GM19463 (cell line): ENCODE measurements around the gene RIT1.
"Not testable (repeated sequence)": the region's sequence is repeated elsewhere in the genome, so short reads cannot be mapped to it uniquely, and the experiment has no call there.

Experiments
- ATAC-seq: cut with Tn5 transposase; IDR thresholded peaks from one replicate; pipeline ENCODE4 v1.9.1; 2021; ENCODE audit warnings: mild to moderate bottlenecking, moderate library complexity; ENCODE audit not compliant: unreplicated experiment

Gene RIT1

DNA sequence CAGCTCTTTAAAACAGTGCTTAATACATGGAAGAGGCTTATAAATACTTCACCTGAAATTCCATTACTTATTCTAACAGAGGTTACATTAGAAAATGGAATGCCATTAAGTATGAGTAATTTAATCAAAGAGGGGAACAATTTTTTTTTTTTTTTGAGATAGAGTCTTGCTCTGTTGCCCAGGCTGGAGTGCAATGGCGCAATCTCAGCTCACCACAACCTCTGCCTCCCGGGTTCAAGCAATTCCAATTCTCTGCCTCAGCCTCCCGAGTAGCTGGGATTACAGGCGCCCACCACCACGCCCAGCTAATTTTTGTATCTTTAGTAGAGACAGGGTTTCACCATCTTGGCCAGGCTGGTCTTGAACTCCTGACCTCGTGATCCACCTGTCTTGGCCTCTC, 15.5 kb downstream of the RIT1 start:
- ATAC-seq: not testable (repeated sequence)

DNA sequence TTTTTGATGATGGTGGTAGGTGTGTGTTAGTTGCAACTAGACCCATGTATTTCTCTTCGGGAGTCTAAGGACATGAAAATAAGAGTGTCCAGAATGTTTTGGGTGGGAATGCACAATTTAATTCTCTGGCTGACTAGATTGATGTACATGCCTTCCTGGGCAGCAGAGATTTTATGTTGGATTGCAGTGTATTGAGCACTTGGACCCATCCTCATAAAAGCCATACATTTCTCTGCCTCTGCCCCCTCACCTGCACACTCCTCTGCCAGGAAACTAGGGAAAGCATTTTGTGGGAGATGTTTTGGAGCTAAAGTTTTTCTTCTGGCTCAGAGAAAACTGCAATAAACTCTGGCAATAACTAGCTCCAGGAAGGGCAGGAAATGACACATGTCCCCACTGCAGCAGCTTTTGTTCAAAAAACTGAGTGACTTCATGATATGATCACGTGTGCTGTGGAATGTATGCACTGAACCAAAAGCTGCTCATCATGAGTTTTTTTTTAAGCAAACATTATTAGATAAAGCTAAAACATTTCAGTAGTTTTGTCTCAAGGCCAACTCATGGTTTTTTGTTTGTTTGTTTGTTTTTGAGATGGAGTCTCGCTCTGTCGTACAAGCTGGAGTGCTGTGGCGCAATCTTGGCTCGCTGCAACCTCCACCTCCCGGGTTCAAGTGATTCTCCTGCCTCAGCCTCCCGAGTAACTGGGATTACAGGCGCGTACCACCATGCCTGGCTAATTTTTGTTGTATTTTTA, 17.6 kb downstream of the RIT1 start:
- ATAC-seq: no peak

DNA sequence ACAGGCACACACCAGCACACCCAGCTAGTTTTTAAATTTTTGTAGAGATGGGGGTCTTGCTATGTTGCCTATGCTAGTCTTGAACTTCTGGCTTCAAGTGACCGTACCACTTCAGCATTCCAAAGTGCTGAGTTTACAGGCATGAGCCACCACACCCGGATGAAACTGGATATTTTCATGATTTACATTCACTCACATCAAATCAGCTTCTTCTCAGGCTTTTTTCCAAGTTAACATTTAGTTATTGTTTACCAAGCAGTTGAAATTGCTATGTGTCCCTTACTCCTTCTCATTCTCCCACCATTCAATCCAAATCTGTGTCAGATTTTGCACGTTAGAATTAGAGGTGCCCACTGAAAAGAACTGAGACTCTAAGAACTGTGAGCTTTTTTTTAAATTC, 18.4 kb downstream of the RIT1 start:
- ATAC-seq: no peak

DNA sequence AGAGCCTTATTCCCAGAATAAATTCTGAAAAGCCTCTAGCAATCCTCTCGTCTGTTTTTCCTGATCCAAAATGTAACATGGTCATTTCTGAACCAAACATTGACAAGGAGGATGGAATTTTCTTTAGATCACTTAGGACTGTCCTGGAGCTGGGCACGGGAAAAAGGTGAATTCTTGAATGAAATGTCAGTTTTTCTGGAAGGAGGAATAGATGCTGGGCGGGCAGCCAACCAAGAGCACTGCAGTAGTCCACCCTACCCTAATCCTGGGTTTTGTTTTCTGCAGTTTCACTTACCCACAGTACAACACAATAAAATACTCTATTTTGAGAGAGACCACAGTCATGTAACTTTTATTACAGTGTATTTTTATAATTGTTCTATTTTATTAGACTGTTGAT, 20.9 kb downstream of the RIT1 start:
- no peak for ATAC-seq

DNA sequence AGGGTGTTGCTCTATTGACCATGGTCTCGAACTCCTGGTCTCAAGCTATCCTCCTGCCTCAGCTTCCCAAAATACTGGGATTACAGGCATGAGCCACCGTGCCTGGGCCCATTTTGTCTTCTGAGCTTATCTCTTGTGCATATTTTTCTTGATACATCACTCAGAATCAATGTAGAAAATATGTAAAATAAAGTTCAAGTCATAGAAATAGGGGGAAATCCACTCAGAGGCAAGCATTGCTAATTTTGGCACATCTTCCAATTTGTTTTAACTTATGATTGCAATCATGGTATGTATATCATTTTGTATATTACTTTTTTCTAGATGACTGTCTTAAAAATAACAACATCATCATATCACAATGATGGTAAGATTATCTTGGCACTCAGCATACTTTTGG, 21.6 kb downstream of the RIT1 start:
- ATAC-seq: no peak

DNA sequence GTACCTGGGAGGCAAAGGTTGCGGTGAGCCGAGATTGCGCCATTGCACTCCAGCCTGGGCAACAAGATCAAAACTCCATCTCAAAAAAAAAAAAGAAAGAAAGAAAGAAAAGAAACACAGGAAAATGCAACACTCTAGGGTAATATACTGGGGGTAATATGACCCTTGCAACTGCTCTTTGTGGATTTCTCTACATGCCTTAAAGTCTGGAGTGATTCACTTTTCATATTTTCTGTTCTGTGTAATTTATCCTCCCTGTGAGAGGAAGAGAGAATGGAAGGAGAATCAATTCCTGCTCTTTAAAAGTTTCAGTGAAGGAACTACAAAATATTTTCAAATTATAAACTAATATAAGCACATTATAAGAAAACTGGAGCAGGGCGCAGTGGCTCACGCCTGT, 22.7 kb downstream of the RIT1 start:
- ATAC-seq: no peak

DNA sequence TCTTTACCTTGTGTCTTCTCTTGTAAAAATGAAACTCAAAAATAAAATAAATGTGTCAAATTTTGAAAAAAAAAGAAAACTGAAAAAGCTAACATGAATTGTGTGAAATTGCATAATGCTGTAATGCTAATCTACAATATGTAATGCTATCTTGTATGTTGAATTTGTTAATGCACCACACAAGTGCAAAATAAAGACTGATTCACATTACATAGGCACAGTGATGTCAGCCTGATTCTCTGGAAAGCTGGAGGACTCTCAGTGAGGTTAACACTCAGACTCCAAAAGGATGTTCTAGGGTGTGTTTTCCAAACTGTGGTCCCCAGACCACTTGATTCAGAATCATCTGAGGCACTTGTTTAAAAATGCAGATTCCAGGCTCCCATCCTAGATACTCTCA, 26.2 kb downstream of the RIT1 start:
- no peak for ATAC-seq

DNA sequence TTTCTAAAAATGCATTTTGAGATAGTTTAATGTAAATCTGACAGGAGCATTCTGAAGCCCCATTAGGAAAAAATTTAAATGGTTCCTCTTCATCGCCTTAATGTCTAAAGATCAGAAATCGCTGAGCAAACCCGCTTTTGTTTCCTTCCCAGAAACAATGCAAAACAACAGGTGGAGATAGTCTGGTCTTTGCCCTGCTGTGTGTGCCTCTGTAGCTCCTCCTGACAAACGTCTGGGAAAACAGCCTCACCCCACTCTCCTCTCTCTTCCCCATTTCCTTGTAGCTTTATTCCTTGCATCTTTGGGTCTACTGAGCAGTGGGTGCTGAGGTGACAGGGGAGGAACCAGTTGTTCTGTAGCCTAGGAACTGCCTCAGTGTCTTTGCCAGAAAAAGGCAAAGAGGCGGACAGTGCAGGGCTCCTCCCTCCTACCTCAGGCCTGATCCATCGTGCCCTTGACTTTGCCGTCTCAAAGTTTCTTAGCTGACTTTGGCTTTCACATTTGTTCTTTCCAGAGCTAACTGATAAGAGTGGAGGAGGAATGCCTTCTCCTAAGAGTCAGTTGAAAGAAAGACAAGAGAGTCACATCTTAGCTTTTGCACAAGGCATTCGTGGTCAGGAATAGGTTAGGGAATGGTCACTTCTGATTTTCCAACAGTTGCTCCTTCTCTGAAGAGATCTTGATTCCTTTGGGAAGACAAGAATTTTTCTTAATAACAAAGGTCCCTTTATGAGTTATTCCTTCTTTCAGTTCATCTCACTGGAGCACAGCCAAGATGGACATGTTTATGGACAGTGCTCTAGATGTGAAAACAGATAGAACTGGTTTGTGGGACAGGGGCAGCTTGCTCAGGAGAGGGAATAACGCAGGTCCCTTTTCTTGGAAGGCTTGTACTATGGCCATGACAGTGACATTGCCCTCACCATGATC, 26.9 kb downstream of the RIT1 start:
- no peak for ATAC-seq

DNA sequence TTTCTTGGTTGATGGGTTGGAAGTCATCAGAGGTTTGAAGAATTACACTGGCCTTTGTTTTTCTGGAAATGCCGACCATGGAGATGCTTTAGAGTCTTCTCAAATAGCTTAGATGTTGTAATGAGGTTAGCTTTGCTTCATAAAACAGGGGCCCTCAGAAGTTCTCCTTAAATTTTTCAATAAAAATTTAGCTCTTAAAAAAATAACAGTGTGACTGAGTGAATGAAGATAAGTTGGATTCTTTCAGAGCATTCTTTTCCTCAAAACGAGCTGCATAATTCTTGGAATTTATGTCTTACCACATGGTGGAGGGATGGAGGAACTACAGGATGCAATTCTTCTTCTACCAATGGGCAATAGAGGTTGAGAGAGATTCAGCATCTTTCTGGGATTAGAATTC, 28.4 kb downstream of the RIT1 start:
- ATAC-seq: no peak

DNA sequence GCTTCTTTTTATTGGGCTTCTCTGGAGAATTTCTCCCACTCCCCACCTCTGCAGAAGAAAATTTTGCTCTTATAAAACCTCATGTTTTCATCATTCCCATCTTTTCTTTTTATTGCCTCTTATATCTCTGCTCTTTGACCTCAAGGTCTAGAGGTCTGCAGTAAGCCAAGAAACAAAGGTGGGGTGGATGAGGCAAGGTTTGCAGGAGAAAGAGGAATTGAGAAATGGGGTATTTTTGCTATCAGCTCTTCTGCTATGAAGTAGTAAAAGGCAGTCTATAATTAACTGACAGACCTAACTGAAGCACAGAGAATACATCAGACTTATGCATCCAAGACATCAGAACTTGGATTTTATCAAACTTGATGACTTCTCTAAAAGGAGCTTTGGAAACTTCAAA, 28.9 kb downstream of the RIT1 start:
- ATAC-seq: no peak

DNA sequence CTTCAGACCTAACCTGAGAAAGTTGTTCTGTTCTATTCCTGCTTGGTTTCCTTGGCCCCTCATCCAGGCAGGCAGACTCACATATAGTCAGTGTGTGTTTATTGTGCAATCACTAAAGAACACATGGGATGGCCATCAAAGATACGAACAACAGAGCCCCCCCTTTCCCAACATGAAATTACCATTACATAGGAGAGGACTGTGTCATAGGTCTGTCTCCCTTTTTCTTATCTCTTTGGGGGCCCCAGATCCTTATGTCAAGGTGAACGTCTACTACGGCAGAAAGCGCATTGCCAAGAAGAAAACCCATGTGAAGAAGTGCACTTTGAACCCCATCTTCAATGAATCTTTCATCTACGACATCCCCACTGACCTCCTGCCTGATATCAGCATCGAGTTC, 30.2 kb downstream of the RIT1 start:
- ATAC-seq: no peak

DNA sequence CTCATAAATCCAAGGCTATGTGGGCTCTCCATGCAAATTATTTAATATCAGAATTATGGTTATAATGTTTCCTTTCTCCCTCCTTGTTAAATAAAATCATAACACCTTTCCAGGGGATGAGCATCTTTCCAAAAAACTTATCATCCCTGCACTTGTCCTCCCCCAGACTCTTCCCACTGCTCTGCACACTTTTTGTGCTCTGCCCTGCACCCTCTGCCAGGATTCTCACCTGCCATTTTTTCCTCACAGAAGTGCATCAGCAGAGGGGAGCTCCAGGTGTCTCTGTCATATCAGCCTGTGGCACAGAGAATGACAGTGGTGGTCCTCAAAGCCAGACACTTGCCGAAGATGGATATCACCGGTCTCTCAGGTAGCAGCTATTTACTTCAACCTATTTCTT, 30.9 kb downstream of the RIT1 start:
- ATAC-seq: no peak

DNA sequence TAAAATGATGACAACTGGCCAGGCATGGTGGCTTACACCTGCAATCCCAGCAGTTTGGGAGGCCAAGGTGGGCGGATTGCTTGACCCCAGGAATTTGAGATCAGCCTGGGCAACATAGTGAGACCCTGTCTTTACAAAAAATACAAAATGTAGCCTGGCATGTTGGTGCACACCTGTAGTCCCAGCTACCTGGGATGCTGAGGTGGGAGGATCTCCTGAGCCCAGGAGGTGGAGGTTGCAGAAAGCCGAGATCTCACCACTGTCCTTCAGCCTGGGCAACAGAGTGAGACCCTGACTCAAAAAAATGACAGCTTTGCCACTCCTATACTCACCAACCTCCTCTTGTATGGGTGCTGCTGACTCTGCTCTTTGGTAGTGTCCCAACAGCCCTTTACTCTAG, 33.2 kb downstream of the RIT1 start:
- ATAC-seq: no peak

DNA sequence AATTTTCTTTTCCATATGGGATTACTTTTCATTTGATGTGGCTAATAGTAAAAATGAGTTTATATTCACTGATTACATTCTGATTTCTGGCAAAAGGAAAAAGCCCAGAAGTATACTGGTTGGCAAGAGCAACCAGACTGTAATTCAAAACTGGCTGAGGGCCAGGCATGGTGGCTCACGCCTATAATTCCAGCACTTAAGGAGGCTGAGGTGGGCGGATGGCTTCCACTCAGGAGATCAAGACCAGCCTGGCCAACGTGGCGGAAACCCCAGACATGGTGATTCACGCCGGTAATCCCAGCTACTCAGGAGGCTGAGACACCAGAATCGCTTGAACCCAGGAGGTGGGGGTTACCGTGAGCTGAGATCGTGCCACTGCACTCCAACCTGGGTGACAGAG, 37.3 kb downstream of the RIT1 start:
- ATAC-seq: no peak

DNA sequence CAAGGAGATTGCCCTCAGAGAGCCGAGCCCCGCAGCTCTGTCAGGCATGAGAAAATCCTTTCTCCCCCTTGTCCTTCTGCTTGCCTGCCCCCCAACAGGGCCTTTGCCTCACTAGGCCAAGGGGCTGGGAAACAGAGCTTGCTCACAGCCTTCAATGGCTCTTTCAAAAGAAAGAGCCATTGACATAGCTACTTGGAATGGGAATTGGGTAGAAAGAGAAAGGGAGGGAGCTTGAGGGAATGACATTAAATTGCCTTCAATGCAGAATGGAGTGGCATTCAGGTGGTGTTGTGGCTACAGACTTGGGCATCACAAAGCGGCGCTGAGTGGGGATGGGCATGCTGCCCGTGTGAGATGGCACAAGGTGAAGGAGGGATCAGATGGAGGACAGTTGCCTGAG, 38.6 kb downstream of the RIT1 start:
- no peak for ATAC-seq

DNA sequence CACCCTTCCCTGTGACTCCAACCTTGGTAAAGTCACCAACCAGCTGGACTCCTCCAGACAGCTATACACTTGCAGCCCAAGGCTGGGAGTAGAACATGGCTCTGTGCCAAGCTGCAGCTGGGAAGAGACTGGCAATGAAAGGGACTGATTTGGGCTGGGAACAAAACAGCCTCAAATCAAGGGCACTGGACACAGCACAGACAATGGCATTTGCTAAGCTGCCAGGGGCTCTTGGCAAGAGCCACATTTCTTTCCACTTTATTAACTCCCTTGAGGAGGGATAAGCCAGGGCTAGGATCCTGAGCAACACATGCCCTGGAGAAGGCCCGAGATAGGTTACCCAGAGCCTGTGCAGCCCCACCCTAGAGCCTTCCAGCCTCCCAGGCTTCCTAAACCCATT, 39.8 kb downstream of the RIT1 start:
- no peak for ATAC-seq

DNA sequence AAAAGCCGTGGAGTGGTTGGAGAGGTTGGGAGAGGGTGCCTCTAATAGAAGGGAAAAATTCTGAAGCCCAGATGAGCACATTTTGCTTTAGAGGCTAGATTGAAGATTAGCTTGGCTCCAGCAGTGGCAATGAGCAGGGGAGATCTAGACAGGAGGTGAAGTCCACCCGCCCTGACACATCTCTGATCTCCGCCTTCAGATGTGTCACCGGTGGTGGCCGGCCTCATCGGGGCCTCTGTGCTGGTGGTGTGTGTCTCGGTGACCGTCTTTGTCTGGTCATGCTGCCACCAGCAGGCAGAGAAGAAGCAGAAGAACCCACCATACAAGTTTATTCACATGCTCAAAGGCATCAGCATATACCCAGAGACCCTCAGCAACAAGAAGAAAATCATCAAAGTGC, 43.4 kb downstream of the RIT1 start:
- ATAC-seq: no peak

DNA sequence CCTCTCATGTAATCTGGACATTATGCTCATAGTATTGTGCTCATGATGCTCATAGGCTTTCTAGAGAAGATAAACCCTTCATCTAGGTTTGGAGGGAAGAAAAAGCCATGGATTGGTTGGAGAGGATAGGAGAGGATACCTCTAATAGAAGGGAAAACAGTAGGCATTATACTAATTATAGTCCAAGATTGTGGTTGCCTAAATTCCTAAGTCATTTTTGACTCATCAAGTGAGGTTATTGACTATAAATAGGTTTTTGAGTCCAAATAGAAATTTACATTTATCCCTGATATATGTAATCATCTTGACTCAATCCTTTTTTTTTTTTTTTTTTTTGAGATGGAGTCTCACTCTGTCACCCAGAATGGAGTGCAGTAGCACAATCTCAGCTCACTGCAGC, 46.8 kb downstream of the RIT1 start:
- no peak for ATAC-seq

DNA sequence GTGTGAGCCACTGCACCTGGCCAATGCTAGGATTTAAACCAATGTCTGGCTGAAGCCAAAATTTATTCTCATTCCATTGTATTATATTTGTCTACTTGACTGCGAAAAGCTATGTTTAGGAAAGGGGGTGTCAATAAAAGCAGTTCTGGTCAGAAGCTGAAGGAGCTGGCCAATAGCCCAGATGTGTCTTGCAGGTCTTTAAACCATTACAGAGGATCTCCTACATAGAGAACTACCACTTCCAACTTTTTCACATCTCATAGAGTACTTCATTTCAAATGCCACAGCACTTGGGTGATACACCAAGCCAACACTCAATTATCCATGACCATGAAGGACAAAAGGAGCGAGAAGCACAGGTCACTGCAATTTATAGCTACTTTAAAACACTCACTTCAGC, 49.3 kb downstream of the RIT1 start:
- no peak for ATAC-seq

DNA sequence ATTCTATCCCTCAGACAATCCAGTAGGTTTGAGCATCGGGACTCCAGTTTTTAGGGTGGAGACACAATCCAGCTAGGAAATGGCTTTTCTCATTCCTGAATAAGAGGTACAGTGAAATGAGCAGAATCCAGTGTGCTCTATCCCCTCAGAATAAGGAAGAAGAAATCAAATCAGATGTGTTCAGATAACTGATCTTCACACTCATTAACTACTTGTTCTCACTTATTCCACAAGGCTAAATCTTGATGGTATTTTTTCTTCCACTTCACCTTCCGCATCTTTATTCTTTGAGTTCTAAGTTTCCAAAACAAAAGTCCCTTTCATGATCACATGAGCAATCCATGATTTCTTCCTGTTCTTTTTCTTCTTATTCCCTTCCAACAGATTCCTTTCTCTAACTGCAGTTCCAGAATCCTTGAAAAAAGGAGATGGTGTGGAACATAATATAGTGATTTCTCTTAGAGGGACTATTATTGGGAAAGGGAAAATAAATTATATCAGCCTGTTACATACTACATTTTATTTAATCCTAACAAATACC, 50.1 kb downstream of the RIT1 start:
- ATAC-seq: no peak

DNA sequence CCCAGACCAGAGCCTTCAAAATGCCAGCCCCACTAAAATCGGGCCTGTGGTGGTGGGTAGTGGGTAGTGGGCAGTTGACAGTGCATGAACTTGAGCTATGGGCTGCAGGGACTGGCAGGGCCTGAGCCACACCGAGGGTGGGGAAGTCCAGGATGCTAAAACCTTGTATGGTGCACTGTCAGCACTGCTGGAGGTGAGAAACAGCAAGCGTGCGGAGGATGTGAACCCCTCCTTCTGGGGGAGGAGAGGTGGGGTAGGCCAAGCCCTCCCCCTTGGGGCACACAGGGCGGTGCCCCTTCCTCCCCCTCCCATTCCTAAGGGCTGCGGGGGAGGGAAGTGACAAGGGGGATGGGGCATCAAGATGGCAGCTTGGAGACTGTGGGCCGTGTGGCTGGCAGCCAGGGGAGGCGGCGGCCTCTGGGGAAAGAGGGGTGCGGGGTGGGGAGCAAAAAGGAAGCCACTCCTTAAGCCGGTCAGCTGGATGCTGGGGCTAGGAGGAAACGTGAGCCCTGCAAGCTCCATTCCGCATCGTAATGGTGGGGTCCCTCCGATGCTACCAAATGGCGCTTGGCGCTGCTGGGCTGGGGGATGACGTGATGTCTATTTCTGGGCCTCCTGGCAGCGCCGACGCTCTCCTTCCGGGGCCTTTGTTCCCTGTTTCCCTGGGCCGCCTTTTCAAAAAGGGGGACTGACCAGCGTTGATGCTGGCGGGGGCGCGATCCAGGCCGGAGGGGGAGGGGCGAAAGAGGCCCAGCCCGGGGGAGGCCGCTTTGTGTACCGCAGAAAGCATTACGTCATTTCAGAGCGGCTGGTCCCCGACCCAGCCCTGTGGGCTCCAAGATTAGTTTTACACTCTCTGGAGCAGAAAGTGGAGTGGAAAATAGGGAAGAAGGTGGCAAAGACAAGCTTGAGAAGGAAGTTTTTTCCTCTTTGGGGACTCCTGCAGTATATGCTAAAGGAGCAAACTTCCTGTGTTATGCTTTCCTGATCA, 51.0 kb downstream of the RIT1 start:
- ATAC-seq: no peak
